ENCODE results near the gene ENKD1.

Gene ENKD1

DNA sequence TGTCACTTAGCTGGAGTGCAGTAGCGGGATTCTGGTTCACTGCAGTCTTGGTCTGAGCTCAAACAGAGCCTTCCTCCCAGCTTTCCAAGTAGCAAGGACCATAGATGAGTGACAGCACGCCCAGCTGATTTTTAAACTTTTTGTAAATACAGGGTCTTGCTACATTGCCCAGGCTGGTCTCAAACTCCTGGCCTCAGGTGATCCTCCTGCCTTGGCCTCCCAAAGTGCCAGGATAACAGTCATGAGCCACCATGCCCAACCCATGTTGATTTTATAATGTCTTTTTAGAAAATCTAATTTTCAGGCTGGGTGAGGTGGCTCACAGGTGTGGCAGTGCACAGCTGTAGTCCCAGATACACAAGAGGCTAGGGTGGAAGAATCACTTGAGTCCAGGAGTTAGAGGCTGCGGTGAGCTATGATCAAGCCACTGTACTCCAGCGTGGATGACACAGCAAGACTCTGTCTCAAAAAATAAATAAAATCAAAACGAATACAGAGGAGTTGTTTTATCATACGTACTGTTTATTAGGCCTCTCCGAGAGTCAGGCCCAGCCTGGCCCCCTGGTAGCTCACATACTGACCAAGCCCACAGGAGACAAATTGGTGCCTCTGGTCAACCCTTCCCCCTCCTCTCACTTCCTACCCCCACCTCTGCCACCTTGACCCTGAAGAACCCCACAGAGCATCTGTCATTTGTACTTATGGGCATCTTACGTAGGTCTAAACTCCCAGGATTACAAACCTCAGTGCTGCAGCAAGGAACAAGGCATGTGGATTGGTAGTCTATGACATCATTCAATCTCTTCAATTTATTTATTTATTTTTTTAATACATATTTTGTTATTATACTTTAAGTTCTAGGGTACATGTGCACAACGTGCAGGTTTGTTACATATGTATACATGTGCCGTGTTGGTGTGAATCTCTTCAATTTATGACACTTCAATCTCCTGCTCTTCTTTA is 13.7 kb upstream of the ENKD1 start:
- no peak for DNase-seq (ENCODE audit: low read depth in 1 of 2, low spot score in 1 of 2)

DNA sequence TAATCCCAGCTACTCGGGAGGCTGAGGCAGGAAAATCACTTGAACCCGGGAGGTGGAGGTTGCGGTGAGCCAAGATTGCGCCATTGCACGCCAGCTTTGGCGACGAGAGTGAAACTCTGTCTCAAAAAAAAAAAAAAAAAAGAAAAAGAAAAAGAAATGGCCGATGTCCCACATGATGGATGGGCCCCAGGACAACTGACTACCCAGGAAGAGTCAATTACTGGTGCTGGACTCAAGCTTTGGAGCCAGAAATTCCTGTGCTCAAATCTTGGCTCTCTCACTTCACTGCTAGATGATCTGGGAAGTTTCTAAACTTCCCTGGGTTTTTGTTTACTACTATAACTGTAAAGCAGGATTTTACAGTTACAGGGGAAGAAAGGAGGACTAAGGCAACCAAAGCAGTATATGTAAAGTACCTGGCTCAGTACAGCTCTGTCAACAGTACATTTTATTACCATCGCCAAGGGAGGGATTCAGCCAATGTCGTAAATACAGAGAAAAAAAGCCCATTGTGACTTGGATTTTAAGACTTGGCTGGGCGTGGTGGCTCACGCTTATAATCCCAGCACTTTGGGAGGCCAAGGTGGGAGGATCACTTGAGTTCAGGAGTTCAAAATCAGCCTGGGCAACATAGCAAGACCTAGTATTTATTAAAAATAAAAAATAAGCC is 11.9 kb upstream of the ENKD1 start:
- no peak for DNase-seq (ENCODE audit: low read depth in 1 of 2, low spot score in 1 of 2)

DNA sequence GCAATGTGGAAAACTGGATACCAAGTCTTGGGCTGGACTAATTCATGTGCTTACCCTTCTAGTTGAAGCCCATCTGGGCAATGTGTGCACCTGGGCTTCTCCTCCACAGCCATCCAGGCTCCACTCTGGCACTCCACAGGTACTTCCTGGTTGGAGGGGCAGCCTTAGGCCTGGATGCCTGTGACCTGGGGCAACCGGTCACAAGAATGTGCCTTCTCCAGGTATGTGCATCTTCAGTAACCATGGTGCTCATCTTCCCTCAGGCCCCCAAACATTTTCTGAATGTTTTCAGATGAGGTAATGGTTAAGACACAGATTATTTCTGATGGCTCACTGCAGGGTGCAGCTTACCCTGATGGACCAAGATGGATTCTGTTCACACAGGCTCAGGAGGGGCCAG is 11.2 kb upstream of the ENKD1 start:
- DNase-seq (ENCODE audit: low read depth in 1 of 2, low spot score in 1 of 2) = no peak

DNA sequence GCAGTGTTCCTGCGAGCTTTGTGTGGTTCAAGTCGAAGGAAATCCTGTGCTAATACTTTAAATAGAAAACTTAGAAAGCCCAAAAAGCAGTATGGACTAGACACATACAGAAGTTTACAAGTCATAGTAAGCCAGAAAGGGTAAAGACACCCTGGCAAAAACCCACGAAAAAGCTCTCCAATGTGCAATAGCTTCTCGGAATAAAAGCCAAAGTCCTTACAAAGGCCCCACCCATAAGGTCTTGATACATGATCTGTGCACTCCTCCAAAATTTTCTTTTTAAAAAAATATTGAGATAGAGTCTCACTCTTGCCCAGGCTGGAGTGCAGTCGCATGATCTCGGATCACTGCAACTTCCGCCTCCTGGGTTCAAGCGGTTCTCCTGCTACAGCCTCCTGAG is 10.4 kb upstream of the ENKD1 start:
- no peak for DNase-seq (ENCODE audit: low read depth in 1 of 2, low spot score in 1 of 2)

DNA sequence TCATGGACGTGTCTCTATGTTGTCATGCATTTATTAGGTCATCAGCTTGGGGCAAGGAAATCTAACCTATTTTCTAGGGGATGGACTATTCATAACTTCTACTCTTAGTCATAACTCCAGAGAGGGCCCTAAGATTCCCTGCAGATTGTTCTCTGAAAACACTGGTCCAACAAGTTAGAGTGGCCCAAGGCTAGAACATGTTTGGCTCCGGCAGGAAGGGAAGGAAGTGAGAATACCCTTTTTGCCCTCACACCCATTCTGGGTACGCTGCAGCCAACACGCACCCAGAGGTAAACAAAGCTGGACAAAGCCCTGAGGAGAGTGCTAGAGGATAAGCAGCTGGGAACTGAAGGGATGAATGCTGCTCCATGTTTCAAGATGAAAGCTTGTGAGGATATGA is 10.0 kb upstream of the ENKD1 start:
- no peak for DNase-seq (ENCODE audit: low read depth in 1 of 2, low spot score in 1 of 2)

DNA sequence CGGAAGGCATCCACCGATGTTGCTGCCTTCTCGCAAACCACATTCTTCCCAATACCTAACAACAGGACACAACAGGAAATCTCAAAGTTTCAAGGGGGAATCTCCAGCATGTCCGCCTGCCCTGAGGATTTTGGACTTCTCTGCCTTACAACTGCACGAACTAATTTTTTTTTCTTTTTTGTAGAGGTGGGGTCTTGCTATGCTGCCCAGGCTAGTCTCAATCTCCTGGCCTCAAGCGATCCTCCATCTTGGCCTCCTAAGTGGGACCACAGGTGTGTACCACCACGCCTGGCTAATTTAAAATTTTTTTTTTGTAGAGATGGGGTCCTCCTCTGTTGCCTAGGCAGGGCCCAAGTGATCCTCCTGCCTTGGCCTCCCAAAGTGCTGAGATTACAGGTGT is 9.4 kb upstream of the ENKD1 start:
- no peak for DNase-seq (ENCODE audit: low read depth in 1 of 2, low spot score in 1 of 2)

DNA sequence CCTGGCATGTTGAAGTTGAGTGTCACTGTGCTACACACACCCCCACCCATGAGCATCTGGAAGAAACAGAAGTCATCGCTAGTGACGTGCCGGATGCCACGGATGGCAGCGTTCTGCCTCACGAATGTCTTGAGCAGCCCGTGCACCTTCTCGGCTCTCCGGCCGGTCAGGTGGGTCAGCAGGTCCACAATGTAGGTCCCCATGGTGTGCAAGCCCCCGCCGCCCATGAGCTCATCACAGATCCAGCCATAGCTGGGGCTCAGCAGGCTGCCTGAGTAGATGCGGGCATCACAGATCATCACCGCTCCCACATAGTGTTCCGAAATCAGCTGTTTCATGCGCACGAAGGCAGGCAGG is 9.0 kb upstream of the ENKD1 start:
- DNase-seq (ENCODE audit: low read depth in 1 of 2, low spot score in 1 of 2) = no peak

DNA sequence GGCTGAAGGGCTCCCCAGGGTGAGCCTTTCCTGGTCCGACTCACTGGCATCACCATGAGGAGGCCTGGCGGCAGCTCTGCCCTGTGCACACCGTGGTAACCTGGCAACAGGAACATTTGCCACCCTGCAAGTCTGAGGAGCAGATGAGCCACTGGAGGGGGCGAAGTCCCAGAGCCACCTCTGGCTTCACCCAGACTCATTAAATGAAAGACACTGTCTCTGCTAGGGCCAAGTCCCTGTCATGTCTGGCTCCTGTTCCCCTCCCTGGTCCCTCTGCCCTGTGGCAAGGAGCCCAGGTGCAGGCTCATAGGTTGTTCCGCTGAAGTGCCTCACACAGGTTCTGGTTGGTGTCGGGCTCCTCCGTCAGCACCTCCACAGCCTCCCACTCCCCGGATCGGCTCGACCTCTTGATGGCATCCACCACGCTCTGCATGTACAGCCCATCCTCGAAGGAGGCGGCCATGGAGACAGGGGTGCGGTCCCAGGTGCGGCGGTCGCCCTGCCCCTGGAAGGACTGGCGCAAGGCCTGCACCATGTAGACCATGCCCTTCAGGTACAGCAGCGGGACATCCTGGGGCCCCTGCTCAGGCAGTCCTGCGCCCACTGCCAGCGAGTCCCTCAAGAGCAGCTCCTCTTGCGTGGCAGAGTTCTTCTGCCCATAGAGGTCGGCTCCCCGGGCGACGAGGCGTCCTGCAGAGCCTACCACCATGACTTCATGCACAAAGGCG is 8.5 kb upstream of the ENKD1 start:
- DNase-seq (ENCODE audit: low read depth in 1 of 2, low spot score in 1 of 2) = no peak

DNA sequence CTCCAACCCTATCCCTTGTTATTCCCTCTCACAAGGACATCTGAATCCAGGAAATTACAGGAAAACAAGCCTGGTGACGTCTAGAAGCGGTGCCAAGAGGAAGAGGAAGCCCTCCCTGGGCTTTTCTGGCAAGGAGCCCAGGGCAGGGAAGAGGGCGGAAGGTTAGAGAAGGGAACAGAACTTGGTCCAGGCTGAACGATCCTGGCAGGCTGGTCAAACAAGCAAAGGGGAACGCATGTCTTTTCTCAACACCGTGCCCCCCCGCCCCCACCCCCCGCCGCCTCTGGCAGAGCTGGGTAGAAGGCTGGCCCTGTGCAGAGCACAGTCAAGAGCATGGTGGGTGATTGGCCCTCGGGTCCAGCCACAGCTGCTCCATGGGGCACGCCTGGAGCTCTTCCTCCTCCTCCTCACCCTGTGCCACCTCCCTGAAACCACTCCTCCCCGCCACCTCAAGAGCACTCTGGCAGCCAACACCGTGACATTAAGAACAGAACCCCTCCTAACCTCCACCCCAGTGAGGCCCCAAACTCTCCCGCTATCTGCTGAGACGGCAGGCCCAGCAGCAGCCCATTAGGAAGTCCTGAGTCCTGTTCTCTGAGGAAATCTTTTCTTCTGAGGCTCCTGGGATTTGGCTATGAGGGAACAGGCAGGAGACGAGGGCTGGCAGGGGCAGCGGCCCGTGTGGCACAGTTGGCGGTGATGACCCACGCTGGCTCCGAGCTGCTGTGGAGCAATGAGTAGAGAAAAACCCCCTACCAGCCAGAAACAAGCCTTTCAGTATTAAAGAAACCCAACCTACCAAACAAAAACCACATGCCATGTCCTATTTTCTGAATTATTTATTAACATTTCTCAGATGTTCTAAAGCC is 7.4 kb upstream of the ENKD1 start:
- DNase-seq (ENCODE audit: low read depth in 1 of 2, low spot score in 1 of 2) = no peak

DNA sequence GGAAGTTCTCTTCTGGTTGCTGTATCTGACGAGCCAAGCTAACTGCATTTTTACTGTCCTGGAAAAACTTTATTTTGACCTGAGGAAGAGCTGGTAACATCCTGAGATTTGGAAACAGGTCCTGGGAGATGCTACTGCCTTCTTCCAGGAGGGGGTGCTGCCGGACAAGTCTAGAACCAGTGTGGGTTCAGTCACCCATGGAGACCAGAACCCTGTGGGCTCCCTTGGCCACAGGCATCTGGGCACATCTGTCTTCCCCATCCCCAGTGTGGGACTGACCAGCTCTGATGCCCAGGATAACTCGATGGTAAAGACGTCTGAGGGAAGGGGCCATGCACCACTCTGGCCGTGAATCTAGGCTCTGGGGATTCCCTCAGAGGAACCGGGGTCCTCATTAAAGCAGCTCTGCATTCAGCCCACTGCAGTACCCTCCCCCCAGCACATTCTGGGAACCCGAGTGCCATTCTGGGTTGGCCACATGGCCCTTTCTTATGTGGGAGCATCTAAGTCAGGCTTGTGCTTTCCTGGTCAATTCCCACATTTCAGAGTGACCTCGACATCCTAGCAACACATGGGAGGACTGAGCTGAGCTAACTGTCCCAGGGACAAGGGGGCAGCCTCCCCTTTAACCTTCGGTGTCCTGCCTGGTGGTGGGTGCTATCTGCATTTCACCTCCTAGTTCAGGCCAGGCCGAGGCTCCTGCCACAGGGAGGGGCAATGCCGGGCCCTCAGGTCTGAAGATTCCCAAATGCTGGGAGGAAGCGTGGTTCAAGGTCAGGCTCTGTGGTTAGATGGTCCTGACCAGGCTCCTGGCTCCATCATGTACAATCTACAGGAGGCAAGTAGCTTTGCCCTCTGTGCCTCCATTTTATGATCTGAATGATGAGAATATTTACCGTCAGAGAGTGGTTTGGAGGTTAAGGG is 6.5 kb upstream of the ENKD1 start:
- DNase-seq (ENCODE audit: low read depth in 1 of 2, low spot score in 1 of 2) = no peak

DNA sequence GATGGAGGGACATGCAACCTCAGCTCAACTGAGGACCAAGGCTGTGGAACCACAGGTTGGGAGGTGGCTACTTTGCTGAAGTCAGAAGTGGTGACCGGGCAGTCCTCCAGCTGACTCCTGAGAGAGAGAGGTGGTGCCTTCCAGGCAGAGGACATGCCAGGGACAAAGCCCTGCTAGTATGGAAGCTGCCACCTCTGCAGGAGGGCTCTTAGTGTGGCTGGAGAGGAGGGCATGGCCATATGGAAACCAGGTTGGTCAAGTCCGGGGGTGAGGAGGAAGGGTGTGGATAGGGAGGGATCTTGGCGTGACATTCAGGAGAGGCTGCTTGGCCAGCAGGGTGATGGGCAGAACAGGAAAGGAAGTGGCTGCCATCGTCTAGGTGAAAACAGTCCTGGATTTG is 5.8 kb upstream of the ENKD1 start:
- DNase-seq (ENCODE audit: low read depth in 1 of 2, low spot score in 1 of 2) = no peak

DNA sequence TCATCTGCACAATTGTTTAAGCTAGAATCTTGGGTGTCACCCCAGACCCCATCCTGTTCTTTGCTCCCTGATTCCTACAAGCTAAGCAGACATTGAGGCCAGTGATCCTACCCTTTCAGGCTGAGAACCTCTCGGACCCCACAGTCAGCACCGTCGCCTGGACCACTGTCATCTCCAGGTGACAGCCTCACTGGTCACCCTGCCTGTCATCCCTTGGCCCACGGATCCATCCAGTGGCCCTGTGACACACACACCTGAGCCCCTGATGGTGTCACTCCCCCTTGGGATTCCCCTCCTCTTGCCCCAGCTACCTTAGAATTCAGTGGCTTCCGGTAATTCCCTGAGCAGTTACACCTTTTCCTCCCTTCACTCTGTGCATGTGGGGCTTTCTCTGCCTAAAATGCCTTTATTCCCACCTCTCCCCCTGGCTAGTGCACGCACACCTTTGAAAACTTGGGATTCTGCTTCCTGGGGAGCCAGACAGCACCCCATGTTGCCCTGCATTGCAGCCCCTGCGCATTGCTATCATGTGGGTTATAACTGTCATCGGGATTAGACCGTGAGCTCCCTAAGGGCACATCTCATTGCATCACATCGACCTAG is 3.0 kb upstream of the ENKD1 start:
- no peak for DNase-seq (ENCODE audit: low read depth in 1 of 2, low spot score in 1 of 2)

DNA sequence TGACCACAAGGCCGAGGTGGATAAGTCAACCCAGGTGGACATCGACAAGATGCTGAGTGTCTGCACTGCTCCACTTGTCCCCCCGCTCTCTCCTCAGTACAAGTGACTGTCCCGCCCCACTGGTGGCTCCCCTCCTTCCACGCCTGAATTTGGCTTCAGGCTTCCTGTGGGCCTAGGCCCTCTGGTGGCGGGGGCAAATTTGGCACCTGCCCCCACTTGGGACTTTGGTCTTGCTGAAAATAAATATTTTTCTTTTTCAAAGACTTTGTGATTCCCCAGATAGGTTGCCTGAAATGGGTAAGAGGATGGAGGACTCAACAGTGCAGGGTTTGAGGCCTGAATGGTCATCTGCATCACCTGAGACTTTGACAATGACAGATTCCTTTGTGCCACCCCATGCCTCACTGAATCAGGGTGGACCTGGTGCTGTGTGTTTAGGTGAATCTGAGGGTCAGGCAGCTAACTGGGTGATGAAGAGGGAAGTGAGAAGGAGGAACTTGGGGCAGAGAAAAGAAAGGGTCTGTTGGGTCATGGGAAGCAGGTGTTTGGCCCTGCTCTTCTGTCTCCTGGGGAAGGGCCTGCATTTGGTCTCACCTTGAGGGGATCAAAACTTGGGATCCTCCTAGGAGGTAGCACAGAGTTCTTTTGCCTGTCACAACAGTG is 2.1 kb upstream of the ENKD1 start:
- DNase-seq (ENCODE audit: low read depth in 1 of 2, low spot score in 1 of 2) = no peak

DNA sequence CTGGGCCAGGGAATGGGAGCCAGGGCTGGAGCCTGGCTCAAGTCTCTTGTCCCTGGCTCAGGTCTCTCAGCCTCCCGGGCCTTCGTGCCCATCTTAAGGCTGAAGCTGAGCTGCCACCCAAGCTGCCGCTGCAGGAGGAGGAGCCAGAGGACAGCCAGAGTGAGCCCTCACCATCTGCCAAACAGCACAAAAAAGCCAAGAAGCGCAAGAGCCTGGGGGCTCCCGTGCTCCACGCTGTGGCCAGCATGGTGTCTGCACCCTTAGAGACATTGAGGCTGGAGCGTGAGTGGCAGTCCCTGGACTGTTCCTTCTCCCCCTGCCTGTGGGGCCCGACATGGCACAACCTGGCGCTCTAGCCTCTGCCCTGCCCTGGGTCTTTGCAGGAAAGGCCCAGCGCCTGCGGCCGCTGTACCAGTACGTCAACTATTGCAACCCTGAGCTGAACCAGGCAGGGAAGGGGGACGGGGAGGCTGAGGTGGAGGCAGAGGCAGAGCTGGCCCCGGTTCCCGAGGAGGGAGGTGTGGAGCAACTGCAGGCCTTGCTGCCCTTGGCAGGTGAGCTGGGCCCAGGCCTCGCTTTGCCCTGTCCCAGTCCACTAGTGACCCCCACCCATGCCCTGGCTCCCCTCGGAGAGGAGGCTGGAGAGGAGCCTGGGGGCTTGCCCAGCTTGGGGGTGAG is 1.4 kb upstream of the ENKD1 start:
- peak; percentile 63 to 64 for DNase-seq (ENCODE audit: low read depth in 1 of 2, low spot score in 1 of 2)

DNA sequence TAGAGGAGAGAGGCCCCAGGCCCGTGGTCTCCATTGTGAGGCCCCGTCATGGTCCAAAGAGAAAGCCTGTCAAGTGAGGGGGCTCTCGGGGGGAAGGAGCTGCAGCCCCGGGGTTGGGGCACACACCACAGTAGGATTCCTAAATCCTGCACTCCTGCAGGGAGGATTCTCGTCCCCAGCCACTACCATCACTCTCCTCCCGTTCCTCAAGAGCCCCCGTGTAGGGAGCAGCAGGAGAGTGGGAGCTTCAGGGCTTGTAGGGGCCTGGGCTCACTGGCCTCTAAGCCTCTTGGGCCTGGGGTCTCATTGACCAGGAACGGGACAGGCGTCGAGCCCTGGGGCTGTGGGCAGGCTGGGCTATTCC is 885 bp upstream of the ENKD1 start:
- no peak for DNase-seq (ENCODE audit: low read depth in 1 of 2, low spot score in 1 of 2)

DNA sequence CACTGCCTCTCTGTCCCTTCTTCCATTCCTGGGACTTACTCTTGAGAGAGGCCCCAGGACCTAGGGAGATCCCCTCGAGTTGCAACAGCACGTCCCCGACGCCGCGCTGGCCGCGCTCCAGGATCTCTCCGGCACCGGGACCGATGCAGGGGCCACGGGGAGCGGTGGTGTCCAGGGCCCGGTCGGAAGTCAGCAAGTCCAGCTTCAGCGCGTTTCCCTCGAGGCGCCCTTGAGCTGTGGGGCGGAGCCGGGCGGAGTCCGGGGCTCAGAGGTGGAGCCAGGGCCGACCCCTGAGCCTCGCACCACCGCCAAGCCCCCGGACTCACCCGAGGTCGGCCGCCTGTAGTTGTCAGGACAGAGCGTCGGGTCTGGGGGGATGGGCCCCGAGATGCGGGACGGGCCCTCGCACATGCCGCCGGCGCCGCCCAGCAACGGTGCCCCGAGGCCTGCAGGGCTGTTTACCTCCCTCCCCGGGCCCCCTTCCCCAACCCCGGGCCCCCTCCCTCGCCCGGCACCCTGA is 458 bp downstream of the ENKD1 start:
- no peak for DNase-seq (ENCODE audit: low read depth in 1 of 2, low spot score in 1 of 2)

DNA sequence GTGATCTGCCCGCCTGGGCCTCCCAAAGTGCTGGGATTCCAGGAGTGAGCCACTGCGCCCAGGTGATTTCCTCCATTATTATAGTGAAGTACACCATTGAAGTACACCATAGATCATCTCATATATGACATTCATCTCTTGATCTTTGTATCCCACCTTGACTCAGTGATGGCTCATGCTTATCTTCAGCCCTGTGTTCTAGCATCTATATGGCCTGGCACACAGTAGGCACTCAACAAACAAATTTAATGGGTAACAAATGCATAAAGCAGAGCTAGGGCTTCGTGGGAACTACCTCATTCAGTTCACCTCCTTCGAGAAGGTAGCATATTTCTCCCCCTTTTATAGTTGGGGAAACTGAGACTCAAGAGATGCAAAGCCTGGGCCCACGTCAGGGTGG is 952 bp downstream of the ENKD1 start:
- no peak for DNase-seq (ENCODE audit: low read depth in 1 of 2, low spot score in 1 of 2)

DNA sequence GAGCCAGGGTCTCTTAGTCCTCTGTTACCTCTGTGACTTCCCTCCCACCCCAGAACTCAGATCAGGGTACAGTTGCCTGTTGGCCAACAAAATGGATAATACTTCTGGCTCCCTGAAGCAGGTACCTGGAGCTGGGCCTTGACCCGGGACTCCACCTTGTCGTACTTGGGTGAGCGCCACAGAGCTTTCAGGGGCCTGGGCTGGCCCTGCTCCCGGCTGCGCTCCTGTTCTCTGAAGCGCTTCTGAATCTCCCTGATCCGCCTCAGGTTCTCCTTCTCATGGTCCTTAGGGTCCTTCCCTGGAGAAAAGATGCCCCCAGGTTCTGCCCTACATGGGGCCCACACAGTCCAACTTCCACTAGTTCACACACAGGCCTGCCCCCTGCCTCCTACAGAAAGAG is 1.7 kb downstream of the ENKD1 start:
- DNase-seq (ENCODE audit: low read depth in 1 of 2, low spot score in 1 of 2) = no peak

All from stimulated activated CD4-positive, alpha-beta T cell treated with anti-CD3 and anti-CD28 coated beads, Interleukin-15, amount 100 ng/mL, for 1 hour (primary cell).